LoVo (cell line): ENCODE measurements around the gene SREBF1.
"Not testable (repeated sequence)": the region's sequence is repeated elsewhere in the genome, so short reads cannot be mapped to it uniquely, and the experiment has no call there.

ENCODE experiments used
- DNase-seq: peaks from one replicate; pipeline ENCODE4 v3.0.0-alpha.2; 2016; ENCODE audit warnings: low spot score

SREBF1 gene

GRCh38 chr17:17811381-17812210 lies 25.2 kb downstream of the SREBF1 start:
- DNase-seq: no peak

- DNase-seq: no peak
Measured at GRCh38 chr17:17810895-17811248, 25.9 kb downstream of the SREBF1 start.

GRCh38 chr17:17810084-17810894 lies 26.5 kb downstream of the SREBF1 start:
- no peak for DNase-seq

GRCh38 chr17:17809531-17810083 lies 27.2 kb downstream of the SREBF1 start:
- DNase-seq: no peak

- DNase-seq: no peak
Measured at GRCh38 chr17:17808706-17809432, 27.9 kb downstream of the SREBF1 start.

- not testable (repeated sequence) for DNase-seq
Measured at GRCh38 chr17:17808200-17808599, 28.6 kb downstream of the SREBF1 start.

- DNase-seq: no peak
Measured at GRCh38 chr17:17807440-17807839, 29.3 kb downstream of the SREBF1 start.

- DNase-seq: no peak
Measured at GRCh38 chr17:17806611-17807274, 30.0 kb downstream of the SREBF1 start.

GRCh38 chr17:17806035-17806434 lies 30.8 kb downstream of the SREBF1 start:
- DNase-seq: no peak

GRCh38 chr17:17805575-17805974 lies 31.2 kb downstream of the SREBF1 start:
- no peak for DNase-seq

- no peak for DNase-seq
Measured at GRCh38 chr17:17804007-17804406, 32.8 kb downstream of the SREBF1 start.

GRCh38 chr17:17801800-17802481 lies 34.8 kb downstream of the SREBF1 start:
- no peak for DNase-seq

- no peak for DNase-seq
Measured at GRCh38 chr17:17800504-17801021, 36.2 kb downstream of the SREBF1 start.

- no peak for DNase-seq
Measured at GRCh38 chr17:17798573-17799255, 38.1 kb downstream of the SREBF1 start.

GRCh38 chr17:17798010-17798556 lies 38.7 kb downstream of the SREBF1 start:
- DNase-seq: no peak

- no peak for DNase-seq
Measured at GRCh38 chr17:17797119-17797809, 39.5 kb downstream of the SREBF1 start.

GRCh38 chr17:17796787-17797061 lies 40.1 kb downstream of the SREBF1 start:
- DNase-seq: no peak

- no peak for DNase-seq
Measured at GRCh38 chr17:17795946-17796786, 40.6 kb downstream of the SREBF1 start.

- DNase-seq: no peak
Measured at GRCh38 chr17:17795296-17795695, 41.5 kb downstream of the SREBF1 start.
